K562 treated with DMSO at 1 percent for 12 hours (cell line): ENCODE data around the gene TBC1D2. TPM values are rescaled to one million over a fixed set of nuclear protein-coding genes. Genes with fewer than 3 reads are reported as not detected.

ENCODE experiments used
- total RNA-seq: library from RNA; unstranded; fragments of 300-600 nt; gene quantifications from 2 replicates; pipeline ENCODE4 v1.2.3, GENCODE V29; 2022; ENCODE audit not compliant: insufficient read depth

Gene TBC1D2
- 7.8 and 11.4 TPM in 2 replicates for total RNA-seq

DNA sequence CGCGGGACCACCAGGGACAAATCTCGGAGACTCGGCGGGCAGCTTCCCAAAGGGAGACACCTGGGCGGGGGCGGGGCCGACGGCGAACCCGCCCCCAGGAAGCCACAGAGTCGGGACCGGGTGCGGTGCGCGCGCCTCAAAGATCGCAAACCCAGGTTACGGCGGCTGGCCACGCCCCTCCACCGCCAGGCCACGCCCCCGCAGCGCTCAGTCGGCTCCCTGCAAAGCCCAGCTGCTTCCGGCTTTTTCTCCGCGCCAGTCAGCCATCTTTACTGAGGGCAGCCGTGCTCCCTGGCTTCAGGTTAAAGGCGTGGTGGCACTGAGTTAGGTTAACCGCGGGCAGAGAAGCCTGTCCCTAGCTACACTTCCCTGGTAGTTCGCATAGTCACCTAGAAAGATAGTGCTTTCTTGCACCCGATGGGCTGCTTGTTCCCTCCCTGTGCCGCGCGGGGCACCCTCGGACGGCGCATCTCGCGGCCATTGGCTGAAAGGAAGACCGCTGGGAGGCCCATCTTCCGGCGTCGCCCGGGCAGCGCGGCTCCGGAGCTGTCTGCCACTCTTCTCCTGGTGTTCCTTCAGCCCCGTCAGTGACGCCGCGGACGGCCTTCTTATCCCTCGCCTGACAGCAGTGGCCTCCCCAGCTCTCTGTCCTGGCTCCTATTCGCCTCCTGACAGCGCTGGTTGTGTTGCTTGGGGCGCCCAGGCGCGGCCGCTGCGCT is at the start of gene TBC1D2:
Gene TBC1D2, minus strand, starts transcription at position 72 of the 719 bp plus-strand sequence. CDS start 108 bp downstream, outside the sequence.

GRCh38 chr9:98192503-98193335 is 62.7 kb downstream of the TBC1D2 start, which contains the start of gene CORO2A:
CORO2A (minus strand) TSS chr9:98192637; CDS start chr9:98157660, 34,977 bp downstream.

Other genes starting within 250 kb of the TBC1D2 start
- 330 and 356 TPM in 2 replicates for gene NANS, start 198.9 kb downstream of the TBC1D2 start, total RNA-seq
- gene TRIM14, start 136.4 kb downstream of the TBC1D2 start, total RNA-seq, result 4.6 and 16.9 TPM in 2 replicates
- gene CORO2A, start 63.0 kb downstream of the TBC1D2 start, total RNA-seq, result 5.6 and 13.8 TPM in 2 replicates